ENCODE measurements around the gene PIP5K1B. TPM values are rescaled to one million over a fixed set of nuclear protein-coding genes. Genes with fewer than 3 reads are reported as not detected.

The PIP5K1B gene
- total RNA-seq, 1 experiment from 2014 or later = 2.5 TPM

GRCh38 chr9:68817079-68817875 is 112.2 kb downstream of the PIP5K1B start:
- Histone ChIP-seq H3K18ac (ENCODE audit: insufficient read length, low read depth, low read length) (no peak overlapping the region), H4K20me1 (ENCODE audit: control insufficient read depth, insufficient read depth, insufficient read length) (no peaks in the 10 kb centered on the region), H3K56ac (ENCODE audit: insufficient read length, low read depth, low read length) (no peak overlapping the region), H3K14ac (ENCODE audit: insufficient read depth, low read length) (no peak overlapping the region), H2AFZ (ENCODE audit: low read length) (no peak overlapping the region), H3K23ac (ENCODE audit: insufficient read length, low read depth, low read length) (no peak overlapping the region), H3K23me2 (ENCODE audit: insufficient read length, low read depth, low read length, poor library complexity, severe bottlenecking) (no peaks in the 10 kb centered on the region), H3T11ph (ENCODE audit: low read length) (no peak overlapping the region), H3K27me3 (ENCODE audit: insufficient read depth, low read length) (no peaks in the 10 kb centered on the region), H3K9ac (ENCODE audit: extremely low read depth, insufficient read length, low read length) (no peak overlapping the region), H2BK20ac (ENCODE audit: low read depth, low read length, poor library complexity, severe bottlenecking) (no peak overlapping the region), H3K79me1 (ENCODE audit: insufficient read depth, low read depth, low read length, poor library complexity, severe bottlenecking) (no peaks in the 10 kb centered on the region), H2AK5ac (ENCODE audit: insufficient read length, low read length) (no peak overlapping the region), H2BK5ac (ENCODE audit: insufficient read length, low read length) (no peak overlapping the region), H2BK12ac (ENCODE audit: insufficient read length, low read depth, low read length) (no peak overlapping the region), H2BK120ac (ENCODE audit: low read depth, low read length, poor library complexity, severe bottlenecking) (no peak overlapping the region), H4K91ac (ENCODE audit: insufficient read length, low read depth, low read length) (no peak overlapping the region), H3K4me2 (ENCODE audit: insufficient read depth, insufficient read length, low read length) (no peak overlapping the region), H2BK15ac (ENCODE audit: low read depth, low read length) (no peak overlapping the region), H4K8ac (replicated peaks; ENCODE audit: insufficient read length, low read depth, low read length) (no peak overlapping the region), H3K27ac (ENCODE audit: insufficient read length, low read depth, low read length) (no peak overlapping the region), H3K9me3 (ENCODE audit: control insufficient read depth, low read depth, low read length) (no peaks in the 10 kb centered on the region), H3K4ac (ENCODE audit: low read depth, low read length) (no peak overlapping the region), H3K79me2 (ENCODE audit: insufficient read depth, low read length) (no peaks in the 10 kb centered on the region), H4K5ac (ENCODE audit: insufficient read length, low read depth, low read length) (no peak overlapping the region), H3K4me1 (ENCODE audit: insufficient read depth, low read length) (no peaks in the 10 kb centered on the region; the same call in 1 of the 2 replicates)
- no CpG with 5 or more reads among the region's 8 CpGs for WGBS (ENCODE audit: extremely low coverage, insufficient read length, low lambda C conversion rate)
- TF ChIP-seq, protein P1, sequence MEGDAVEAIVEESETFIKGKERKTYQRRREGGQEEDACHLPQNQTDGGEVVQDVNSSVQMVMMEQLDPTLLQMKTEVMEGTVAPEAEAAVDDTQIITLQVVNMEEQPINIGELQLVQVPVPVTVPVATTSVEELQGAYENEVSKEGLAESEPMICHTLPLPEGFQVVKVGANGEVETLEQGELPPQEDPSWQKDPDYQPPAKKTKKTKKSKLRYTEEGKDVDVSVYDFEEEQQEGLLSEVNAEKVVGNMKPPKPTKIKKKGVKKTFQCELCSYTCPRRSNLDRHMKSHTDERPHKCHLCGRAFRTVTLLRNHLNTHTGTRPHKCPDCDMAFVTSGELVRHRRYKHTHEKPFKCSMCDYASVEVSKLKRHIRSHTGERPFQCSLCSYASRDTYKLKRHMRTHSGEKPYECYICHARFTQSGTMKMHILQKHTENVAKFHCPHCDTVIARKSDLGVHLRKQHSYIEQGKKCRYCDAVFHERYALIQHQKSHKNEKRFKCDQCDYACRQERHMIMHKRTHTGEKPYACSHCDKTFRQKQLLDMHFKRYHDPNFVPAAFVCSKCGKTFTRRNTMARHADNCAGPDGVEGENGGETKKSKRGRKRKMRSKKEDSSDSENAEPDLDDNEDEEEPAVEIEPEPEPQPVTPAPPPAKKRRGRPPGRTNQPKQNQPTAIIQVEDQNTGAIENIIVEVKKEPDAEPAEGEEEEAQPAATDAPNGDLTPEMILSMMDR (conservative IDR thresholded peaks at IDR 0.05) = no peak
- Mint-ChIP-seq H3K4me1 (no peaks in the 10 kb centered on the region), H3K9me3 (no peaks in the 10 kb centered on the region), H3K36me3 (ENCODE audit: insufficient read depth in 1 of 3, low read depth in 3 of 3) (no peaks in the 10 kb centered on the region), H3K27me3 (ENCODE audit: low read depth) (no peaks in the 10 kb centered on the region), H3K27ac (no peak overlapping the region), H3K4me3 (no peak overlapping the region)
- no peak for DNase-seq
